ENCODE measurements around the gene ACTR6.
A peak's percentile ranks its signal among the peaks of the same experiment; 100 is the strongest.

ACTR6 gene

DNA sequence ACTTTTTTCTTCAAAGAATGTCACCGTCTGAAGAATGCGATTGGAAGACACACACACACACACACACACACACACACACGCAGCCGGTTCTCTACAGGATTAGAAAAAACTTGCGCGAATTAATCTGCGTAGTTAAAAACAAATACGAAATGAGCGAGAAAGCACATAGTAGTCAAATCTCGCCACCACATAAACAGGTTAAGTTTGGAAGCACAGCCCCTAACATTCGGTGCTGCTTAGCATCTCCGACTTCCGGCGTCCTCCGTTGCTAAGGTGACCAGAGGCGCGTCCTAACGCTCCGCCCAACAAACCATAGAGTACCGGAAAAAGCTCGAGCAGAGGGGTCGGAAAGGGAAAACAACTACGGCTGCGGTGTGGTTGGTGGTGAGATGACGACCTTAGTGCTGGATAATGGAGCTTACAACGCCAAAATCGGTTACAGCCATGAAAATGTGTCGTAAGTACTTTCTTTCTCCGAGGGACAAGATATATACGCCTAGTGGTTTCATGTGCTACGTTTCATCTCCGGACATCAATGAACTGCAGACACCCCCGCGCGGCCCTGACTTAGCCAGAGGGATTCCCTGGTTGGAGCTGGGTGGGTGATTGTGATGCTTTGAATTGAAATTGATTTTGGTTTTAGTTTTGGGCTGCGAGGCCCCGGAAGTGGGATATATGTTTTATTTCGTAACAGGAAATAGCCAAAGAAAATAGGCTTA, at the start of gene ACTR6:
Gene ACTR6 (plus strand): TSS at position 353 of the 719 bp plus-strand sequence. CDS start 37 bp downstream, at position 390.
- peak; percentile 98 for DNase-seq (ENCODE audit: low read depth)
- TF ChIP-seq CTCF (IDR thresholded peaks at IDR 0.05; ENCODE audit: low read length, missing control alignments), result no peak
- peak within 1 kb of the TSS; percentile 95 for H3K4me3 ChIP-seq (replicated peaks; ENCODE audit: low read depth, low read length)

- DNase-seq (ENCODE audit: low read depth), result no peak
- no peak overlapping the region for H3K4me3 ChIP-seq (replicated peaks; ENCODE audit: low read depth, low read length)
- TF ChIP-seq CTCF (IDR thresholded peaks at IDR 0.05; ENCODE audit: low read length, missing control alignments), result no peak
Measured at GRCh38 chr12:100151769-100152168, 48.8 kb upstream of the ACTR6 start.

GRCh38 chr12:100153131-100153530, 47.5 kb upstream of the ACTR6 start:
- no peak for DNase-seq (ENCODE audit: low read depth)
- no peak overlapping the region for H3K4me3 ChIP-seq (replicated peaks; ENCODE audit: low read depth, low read length)
- no peak for TF ChIP-seq CTCF (IDR thresholded peaks at IDR 0.05; ENCODE audit: low read length, missing control alignments)

DNA sequence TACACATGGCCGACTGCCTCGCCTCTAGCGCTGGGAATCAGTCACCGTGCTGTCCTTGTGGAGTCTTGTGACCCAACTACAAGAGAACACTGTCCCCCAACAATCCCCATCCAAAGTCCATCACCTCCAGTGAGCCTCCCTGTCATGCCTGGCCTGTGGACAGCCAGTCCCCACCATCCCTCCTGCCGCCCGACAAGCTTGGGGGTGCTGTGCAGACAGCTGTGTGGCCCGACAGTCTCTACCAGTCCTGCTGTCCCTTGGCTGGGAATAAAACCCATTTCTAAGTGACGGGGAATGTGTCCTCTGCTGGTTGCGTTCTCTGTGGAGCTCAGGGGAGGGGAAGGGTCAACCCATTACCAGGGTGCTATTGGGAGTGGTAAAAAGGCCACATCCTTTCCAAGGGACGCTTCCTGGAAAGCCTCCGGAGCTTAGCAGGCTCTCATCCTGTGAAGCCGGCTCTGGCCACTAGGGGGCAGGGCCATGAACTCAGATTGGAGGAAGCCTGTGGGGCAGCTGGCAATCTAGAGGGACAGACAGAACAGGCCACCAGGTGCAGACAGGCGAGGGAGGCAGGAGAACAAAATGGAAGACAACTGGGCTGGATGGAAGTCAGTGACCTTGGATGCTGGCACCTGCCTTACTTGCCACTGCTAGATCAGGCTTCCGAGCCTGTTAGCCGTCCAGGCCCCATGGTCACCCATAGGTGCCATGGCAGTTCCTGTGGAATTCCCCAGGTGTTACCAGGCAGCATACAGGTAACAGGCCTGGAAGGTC, 46.0 kb upstream of the ACTR6 start:
- H3K4me3 ChIP-seq (replicated peaks; ENCODE audit: low read depth, low read length), result no peak overlapping the region
- DNase-seq (ENCODE audit: low read depth), result peak; percentile 69
- peak; percentile 89 for TF ChIP-seq CTCF (IDR thresholded peaks at IDR 0.05; ENCODE audit: low read length, missing control alignments)

- H3K4me3 ChIP-seq (replicated peaks; ENCODE audit: low read depth, low read length), result no peak overlapping the region
- DNase-seq (ENCODE audit: low read depth), result no peak
- TF ChIP-seq CTCF (IDR thresholded peaks at IDR 0.05; ENCODE audit: low read length, missing control alignments), result no peak
Measured at GRCh38 chr12:100156731-100157426, 43.7 kb upstream of the ACTR6 start.

DNA sequence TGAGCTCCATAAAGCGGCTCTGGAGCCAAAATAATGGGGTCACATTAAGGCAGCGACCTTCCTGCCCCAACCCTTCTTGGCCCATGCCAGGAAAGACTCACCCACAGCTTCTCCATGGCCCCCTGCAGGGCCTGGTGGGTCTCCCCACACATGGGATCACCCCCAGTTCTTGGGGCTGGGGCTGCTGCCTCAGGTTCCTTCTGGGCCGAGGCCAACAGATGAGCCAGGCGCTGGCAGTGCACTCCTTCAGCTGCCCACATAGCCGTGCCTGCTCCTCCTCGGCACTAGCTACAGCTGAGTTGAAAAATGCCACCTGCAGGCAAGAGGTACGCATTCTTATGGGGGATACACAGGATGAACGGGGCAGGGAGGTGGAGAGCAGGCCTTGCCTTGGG, 43.2 kb upstream of the ACTR6 start:
- TF ChIP-seq CTCF (IDR thresholded peaks at IDR 0.05; ENCODE audit: low read length, missing control alignments), result no peak
- DNase-seq (ENCODE audit: low read depth), result no peak

More for the DNA sequence above, 43.2 kb upstream of the ACTR6 start:
- H3K4me3 ChIP-seq (replicated peaks; ENCODE audit: low read depth, low read length), result no peak overlapping the region

All from fibroblast of pulmonary artery (primary cell).